ENCODE measurements around the gene SNW1. TPM values are rescaled to one million over a fixed set of nuclear protein-coding genes. Genes with fewer than 3 reads are reported as not detected.

Gene SNW1
- total and polyA plus RNA-seq, 2 of the 13 experiments (the other 11 are each of a cell fraction or from before 2014, with no cell fraction given) = 23.2 to 65.8 TPM

DNA sequence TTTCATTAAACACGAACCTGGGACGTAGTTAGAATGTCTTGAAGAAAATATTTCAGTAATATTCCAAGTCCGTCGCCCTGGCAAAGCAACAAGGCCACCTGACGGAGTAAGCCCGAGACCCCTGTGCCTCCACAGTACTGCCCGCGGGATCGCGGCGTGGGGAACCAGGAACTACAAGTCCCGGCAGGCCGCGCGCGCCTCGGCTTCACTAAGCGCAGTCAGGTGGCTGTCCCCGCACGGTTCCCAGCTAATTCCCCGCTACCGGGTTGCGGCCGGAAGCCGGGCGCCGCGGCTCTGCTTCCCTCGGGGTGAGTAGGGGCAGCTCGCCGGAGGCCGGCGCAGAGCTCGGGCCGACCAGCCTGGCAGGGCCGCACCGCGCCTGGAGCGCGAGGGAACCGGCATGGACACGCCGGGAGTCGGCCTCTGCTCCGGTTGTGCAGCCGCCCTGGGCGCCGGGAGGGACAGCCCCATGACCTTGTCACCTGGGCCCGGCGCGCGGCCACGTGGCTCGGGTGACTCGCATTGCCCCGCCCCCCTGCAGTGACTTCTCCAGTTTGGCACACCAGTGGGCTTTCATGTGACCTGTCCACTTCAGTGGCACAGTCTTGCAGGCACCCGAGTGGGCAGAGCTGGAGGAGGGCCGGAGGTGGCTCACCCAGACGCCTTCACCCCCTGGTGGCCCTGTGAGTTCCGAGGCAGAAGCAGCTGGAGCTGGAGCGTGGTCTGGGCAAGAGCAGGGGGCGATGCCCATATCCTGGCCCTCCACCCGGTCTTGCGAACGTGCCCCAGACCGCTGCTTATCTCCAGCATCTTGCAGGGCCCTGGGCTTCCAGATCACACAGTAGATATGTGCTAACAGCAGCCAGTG lies 39.1 kb upstream of the SNW1 start, which contains the start of gene ADCK1 (continued):
- peak; percentile 71 for TF ChIP-seq ZNF407 (CRISPR knock-in tag; IDR thresholded peaks at IDR 0.05; ENCODE audit: not compliant biosample characterization)
- no peak for TF ChIP-seq PAF1 (CRISPR knock-in tag; IDR thresholded peaks at IDR 0.05)
- TF ChIP-seq GABPA (IDR thresholded peaks at IDR 0.05; ENCODE audit: low read depth, low read length) = peak; percentile 59
- peak; percentile 83 for TF ChIP-seq GABPA (CRISPR knock-in tag; IDR thresholded peaks at IDR 0.05; ENCODE audit: low read depth)
- peak; percentile 90 for TF ChIP-seq TBX2 (CRISPR knock-in tag; IDR thresholded peaks at IDR 0.05; ENCODE audit: borderline replicate concordance)
- TF ChIP-seq, protein P1, sequence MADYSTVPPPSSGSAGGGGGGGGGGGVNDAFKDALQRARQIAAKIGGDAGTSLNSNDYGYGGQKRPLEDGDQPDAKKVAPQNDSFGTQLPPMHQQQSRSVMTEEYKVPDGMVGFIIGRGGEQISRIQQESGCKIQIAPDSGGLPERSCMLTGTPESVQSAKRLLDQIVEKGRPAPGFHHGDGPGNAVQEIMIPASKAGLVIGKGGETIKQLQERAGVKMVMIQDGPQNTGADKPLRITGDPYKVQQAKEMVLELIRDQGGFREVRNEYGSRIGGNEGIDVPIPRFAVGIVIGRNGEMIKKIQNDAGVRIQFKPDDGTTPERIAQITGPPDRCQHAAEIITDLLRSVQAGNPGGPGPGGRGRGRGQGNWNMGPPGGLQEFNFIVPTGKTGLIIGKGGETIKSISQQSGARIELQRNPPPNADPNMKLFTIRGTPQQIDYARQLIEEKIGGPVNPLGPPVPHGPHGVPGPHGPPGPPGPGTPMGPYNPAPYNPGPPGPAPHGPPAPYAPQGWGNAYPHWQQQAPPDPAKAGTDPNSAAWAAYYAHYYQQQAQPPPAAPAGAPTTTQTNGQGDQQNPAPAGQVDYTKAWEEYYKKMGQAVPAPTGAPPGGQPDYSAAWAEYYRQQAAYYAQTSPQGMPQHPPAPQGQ (CRISPR knock-in tag; IDR thresholded peaks at IDR 0.05; ENCODE audit: borderline replicate concordance) = no peak
- no peak for TF ChIP-seq ZNF160 (CRISPR knock-in tag; IDR thresholded peaks at IDR 0.05)
- TF ChIP-seq THYN1 (CRISPR knock-in tag; IDR thresholded peaks at IDR 0.05; ENCODE audit: borderline replicate concordance, low read depth) = no peak
- TF ChIP-seq RNF2 (conservative IDR thresholded peaks at IDR 0.05; ENCODE audit: low read depth) = peak; percentile 90
- TF ChIP-seq JUND (CRISPR knock-in tag; IDR thresholded peaks at IDR 0.05) = no peak
- TF ChIP-seq ZNF296 (CRISPR knock-in tag; conservative IDR thresholded peaks at IDR 0.05) = no peak
- TF ChIP-seq HIVEP1 (CRISPR knock-in tag; IDR thresholded peaks at IDR 0.05) = no peak
- no peak for TF ChIP-seq ZSCAN30 (CRISPR knock-in tag; IDR thresholded peaks at IDR 0.05)
- TF ChIP-seq IKZF5 (CRISPR knock-in tag; IDR thresholded peaks at IDR 0.05) = 0 out of 2 replicates have a peak, but pooled peaks have one; percentile 12
- peak; percentile 83; the same call in 1 of the 2 replicates for TF ChIP-seq CHCHD3 (CRISPR knock-in tag; IDR thresholded peaks at IDR 0.05)
- no peak for TF ChIP-seq ZNF280B (CRISPR knock-in tag; IDR thresholded peaks at IDR 0.05; ENCODE audit: borderline replicate concordance)
